8988T (cell line): ENCODE measurements around the gene SLC25A38.

Experiments
- DNase-seq: peaks from one replicate; pipeline ENCODE4 v3.0.0; 2011

SLC25A38 gene

DNA sequence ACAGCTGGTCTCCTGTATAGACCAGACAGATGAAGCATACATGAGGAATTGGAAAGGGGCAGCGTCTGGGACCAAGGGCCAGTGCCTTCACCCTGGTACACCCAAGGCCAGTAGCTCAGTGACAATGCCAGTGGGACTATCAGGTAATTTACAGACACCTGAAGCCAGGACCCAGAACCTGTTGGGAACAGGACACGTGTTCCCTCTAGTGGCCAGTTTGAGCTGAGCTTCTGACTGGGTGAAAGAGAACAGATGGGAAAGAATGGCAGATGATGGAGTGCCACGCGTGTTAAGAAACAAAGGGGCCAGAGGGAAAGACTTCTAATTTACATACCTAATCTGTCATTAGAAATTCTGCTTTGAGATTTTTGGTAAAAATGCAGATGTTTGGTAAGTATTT is 5.1 kb upstream of the SLC25A38 start:
- DNase-seq: peak; percentile 45

DNA sequence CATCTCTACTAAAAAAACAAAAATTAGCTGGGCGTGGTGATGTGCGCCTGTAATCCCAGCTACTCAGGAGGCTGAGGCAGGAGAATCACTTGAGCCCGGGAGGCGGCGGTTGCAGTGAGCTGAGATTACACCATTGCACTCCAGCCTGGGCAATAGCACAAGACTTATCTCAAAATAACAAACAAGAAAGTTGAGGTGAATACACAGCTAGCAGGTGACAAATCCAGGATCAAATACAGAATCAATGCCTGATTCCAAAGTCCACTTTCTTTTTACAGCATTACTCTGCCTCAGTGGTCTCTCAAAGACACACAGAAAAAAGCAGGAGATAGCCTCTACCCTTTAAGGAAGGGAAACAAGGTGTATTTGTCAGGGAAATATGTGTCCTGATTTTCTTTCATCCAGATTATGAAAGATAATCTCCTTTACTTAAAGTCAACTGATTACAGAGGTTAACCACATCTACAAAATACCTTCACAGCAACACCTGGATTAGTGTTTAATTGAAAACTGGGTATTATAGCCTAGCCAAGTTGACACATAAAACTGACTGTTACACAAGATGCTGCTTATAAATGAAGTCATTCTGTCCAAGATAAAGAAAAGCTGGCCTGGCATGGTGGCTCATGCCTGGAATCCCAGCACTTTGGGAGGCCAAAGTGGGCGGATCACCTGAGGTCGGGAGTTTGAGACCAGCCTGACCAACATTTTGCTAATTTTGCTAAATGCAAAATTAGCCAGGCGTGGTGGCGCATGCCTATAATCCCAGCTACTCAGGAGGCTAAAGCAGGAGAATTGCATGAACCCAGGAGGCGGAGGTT is 4.0 kb upstream of the SLC25A38 start:
- DNase-seq: no peak

DNA sequence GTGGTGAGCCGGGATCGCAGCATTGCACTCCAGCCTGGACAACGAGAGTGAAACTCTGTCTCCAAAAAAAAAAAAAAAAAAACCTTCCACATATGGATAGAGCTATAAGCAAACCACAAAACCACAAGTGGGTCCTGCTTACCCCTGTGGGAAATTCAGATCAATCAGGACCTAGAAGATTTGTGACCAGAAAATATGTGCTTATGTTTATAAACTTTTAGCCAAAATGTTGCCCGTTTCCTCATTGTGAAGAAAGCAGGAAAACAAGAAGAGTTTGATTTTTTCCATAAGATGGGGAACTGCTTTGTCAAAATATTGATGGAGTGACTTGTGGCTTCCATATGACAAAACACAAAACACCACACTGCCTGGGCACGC is 3.4 kb upstream of the SLC25A38 start:
- DNase-seq: no peak

DNA sequence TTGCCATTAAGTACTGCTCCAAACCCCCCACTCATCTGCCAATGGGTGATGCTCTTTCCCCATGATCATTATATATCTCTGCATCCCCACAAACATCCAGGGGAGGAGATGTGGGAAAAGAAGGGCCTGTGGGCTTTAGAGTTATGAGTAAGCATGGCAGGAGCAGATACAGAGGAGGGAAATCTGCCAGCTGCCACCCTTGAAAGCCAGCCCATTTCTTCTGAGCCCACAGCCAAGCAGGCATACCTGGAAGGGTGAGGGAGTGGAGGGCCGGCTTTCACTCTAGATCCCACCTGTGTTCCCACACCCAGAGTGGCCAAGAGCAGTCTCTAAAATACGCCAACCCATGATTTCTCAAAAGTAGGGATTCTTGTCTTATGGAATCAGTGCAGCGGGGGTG is 1.7 kb upstream of the SLC25A38 start:
- no peak for DNase-seq

DNA sequence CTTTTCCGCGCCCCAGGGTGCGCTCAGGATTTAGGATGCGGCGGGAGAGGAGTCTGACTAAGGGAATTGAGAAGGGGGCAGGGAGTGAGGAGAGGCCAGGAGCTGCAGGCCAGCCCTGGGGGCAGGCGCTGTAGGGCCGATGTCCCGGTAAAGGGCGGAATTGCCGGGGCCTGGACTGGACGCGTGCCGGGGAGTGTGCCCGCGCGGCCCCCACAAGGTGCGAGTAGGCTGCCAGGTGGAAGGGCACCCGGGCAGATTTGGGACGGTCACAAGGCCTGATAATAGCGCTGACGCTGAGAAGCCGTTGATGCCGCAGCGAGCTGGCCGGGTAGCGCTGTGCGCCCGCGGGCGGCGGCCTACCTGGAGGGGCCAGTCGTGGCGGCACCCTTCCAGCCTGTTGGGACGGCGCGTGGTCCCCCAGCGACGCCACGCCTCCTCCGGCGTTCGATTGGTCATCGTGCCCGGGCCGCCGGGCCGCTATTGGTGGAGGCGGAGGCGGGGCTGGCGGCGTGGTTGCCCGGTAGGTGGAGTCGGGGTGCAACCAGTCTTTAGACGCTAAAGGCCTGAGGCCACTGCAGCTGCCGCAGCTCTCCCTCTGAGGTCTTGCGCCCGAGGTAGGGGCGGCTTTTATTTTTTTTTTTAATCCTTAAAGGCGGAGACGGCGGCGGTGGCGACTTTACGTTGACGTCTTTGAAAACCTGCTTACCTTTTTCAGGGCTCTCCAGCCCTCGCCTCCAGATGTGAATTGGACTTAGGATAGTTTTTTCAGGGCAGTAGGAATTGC is 903 bp downstream of the SLC25A38 start:
- peak; percentile 97 for DNase-seq

DNA sequence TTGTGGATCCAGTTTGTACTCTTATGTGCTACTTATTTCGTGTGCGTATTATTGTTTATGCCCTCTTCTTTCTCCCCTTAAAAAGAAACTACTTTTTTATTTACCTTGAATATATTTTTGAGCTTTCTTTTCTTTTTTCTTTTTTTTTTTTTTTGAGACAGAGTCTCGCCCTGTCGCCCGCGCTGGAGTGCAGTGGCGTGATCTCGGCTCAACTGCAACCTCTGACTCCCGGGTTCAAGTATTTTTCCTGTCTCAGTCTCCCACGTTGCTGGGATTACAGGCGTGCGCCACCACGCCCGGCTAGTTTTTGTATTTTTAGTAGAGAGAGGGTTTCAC is 1.5 kb downstream of the SLC25A38 start:
- no peak for DNase-seq

DNA sequence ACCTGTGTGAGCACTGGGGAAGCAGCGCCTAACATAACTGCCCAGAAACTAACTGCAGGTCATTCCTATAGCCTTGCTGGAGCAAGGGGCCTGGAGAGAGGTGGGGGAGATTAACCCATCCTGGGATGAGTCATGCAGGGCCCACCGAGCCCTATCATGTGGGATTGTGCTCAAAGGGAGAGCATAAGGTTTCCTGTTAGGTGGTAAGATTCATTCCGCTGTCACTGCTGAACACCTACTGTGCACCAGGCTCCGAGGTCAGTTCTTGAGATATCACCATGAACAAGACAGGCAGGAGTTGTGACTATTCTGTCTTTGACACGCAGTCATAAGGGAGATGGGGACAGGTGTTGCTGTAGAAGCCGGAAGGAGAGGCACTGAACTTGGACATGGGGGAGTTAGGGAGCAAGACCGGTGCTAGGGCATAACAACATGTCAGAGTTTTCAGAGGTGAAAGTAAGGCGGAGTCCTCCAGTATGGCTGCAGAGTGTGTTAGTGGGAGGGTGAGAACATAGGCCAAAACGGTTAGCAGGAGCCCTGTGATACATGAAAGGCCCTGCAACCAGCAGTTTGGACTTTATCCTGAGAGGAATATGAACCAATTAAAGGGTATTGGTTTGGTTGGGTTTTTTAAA is 2.4 kb downstream of the SLC25A38 start:
- DNase-seq: no peak

DNA sequence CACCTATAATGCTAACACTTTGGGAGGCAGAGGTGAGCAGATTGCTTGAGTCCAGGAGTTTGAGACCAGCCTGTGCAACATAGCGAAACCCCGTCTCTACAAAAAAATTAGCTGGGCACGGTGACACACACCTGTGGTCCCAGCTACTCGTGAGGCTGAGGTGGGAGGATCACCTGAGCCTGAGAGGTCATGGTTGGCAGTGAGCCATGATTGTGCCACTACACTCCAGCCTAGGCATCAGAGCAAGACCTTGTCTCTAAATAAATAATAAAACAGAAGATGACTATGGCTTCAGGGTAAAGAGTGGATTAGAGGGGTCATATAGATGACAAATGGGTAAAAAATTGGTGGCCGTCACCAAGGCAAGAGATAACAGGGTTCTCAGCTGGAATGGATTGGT is 3.1 kb downstream of the SLC25A38 start:
- no peak for DNase-seq

DNA sequence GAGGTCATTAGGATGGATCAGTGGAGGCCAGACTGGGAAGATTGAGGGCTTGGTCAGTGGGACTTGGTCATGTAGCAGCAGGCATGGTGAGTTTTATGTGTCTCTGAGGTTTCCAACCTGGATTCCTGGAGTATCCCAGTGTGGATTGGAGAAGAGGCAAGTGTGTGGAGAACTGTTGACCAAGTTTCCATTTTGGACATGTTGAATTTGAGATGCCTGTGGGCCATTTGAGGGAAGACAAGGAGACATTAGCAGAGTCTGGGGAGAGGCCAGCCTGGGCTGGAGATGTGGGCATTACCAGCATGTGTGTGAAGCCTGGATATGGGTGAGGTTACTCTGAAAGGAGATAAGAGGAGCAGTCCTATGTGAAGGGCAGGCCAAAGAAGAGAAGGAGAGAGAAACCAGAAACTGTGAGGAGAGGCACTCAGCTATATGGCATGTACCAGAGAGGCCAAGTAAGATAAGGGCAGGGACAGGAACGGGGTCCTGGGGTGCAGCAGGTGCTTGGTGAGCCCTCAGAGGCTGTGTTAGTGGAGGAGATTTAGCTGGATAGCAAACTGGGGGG is 4.3 kb downstream of the SLC25A38 start:
- no peak for DNase-seq

DNA sequence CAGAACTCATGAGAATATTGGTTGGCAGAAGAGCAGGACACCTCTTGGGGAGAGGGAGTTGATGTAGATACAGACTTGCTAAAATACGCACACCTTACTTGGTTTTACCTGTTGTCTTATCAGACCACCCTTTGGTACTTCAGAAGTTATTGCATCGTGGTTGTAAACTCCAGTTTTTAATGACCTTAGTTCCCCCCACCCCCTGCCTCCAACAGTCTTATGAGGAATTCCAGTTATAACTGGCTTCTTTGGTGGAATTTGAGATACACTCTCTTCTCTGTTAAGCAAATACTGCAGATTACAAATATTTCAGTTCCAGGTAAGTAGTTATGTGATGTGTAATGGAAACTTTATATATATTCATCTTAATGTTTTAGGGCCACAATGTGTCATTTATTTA is 5.0 kb downstream of the SLC25A38 start:
- DNase-seq: no peak

DNA sequence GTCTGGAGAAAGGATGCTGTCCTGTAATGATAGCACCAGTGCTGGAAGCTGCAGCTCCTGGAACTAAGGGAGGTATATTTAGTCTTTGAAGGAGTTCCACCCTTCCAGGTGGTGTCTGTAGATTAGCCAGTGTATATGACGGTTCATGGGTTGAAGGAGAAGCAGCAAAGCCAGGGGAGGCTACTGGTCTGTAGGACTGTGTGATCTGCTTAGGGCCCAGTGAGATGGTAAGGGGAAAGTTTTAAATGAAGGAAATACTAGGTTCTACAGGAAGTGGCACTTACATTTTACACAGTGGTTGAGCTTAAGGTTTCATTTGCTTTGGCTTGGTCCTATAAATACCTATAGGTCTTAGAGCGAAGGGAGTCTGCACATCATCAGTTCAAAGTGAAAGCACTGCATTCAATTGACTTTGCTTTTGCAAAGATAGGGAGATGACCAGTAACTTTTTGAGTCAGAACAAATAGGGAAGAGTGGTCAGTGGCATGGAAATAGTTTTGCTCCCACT is 5.6 kb downstream of the SLC25A38 start:
- DNase-seq: no peak

DNA sequence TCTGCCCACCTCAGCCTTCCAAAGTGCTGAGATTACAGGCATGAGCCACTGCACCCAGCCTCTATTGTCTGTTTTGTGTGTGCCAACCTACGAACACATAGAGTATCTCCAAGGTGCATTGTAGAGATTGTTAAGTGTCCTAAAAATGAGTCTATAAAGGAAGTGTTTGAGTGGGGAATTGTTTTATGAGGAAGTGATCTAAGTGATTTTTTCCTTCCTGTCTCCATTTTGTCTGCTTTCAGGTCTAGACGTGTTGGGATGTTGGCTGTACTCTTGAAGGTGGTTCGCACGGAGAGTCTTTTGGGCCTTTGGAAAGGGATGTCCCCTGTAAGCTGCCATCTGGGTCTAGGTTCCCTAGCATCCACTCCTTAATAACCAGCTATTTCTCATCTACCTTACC is 7.0 kb downstream of the SLC25A38 start:
- no peak for DNase-seq

DNA sequence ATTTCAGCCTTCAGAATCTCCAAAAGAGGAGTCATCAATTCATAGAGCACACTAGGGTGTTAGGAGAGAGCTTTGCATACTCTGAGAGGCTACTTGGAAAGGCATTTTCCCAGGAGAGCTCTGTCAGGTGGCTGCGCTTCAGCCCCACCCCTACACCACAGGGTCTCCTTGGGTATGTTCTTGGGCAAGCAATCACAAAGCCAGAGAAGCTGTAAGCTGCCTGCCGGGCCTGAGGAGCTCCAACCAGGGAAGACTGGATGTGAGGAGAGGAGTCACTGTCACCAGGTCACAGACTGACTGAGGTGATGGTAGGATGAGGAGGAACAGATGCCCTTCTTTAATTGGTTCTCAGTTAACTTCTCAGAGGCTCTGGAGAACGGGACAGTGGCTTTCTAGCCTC is 13.5 kb downstream of the SLC25A38 start:
- no peak for DNase-seq

DNA sequence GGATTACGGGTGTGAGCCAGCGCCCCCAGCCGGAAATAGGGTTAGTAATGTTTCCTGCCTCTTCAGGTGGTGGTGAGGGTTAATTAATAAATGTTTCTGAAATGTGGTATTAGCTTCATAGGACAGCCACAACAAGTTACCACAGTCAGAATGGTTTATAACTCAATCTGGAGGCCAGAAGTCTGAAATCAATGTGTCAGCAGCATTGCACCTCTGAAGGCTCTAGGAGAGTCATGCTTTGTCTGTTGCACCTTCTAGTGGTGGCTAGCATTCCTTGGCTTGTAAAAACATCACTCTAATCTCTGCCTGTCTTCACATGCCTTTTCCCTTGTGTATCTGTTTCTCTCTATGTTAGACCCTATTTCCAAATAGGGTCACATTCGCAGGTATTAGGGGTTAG is 15.5 kb downstream of the SLC25A38 start:
- no peak for DNase-seq

DNA sequence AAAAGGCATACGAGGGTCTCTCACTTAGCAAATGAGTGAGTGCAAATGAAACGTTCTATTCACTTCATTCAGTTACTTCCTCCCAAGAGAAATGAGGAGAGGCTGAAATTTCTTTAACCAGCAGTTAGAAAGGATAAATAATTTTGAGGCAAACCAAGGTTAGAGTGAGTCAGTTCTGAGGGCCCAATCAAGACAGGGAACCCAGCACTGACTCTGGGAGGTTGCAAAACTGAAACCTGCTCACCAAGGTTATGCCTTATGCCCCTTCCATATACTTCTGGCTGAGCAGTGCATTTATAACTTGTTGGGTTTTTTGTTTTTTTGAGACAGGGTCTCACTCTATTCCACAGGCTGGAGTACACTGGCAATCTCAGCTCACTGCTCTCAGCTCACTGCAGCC is 18.8 kb downstream of the SLC25A38 start:
- DNase-seq: no peak

DNA sequence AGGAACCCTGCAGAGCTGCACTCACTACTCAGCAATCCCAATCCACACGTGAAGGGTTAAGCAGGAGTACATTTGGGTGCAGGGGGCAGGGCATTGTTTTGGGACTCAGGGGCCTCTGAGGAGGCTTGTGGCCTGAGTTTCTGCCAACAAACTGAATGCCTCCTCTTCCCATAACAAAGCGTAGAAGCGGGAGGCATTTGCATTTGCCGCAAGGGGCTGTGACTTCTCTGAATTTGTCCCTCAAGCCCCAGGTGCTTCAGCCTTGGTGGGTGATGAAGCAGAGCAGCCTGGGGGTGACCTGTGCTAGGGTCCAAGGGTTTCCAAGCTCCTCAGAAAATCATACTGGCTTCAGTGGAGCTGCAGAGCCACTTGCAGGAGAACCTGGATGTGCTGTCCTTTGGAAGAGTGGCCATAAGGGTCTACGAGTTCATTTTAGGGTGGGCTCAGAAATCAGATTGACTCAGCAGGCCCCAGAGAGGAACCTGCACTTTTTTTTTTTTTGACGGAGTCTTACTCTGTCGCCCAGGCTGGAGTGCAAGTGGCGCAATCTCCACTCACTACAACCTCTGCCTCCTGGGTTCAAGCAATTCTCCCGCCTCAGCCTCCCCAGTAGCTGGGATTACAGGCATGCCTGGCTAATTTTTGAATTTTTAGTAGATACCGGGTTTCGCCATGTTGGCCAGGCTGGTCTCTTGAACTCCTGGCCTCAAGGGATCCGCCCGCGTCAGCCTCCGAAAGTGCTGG is 21.9 kb downstream of the SLC25A38 start:
- no peak for DNase-seq

DNA sequence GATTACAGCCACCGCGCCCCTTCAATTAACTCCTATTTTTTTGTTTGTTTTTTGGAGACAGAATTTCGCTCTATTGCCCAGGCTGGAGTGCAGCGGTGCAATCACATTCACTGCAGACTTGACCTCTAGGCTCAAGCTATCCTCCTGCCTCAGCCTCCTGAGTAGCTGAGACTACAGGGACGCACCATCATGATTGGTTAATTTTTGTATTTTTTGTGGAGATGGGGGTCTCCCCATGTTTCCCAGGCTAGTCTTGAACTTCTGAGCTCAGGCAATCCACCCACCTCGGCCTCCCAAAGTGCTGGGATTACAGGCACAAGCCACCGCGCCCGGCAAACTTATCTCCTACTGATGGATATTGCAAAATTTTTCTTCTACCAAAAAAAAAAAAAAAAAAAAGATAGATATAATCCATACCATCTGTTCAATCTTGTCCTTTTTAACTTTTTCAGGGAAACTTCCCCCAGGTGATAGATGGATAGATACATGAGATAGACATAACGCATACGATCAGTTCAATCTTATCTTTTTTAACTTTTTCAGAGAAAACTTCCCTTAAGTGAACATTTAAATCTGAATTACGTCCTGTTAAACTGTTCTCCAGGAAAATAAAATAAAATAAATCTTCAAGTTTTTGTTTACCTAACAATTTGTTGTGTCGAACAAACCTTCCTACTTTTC is 22.7 kb downstream of the SLC25A38 start:
- no peak for DNase-seq

DNA sequence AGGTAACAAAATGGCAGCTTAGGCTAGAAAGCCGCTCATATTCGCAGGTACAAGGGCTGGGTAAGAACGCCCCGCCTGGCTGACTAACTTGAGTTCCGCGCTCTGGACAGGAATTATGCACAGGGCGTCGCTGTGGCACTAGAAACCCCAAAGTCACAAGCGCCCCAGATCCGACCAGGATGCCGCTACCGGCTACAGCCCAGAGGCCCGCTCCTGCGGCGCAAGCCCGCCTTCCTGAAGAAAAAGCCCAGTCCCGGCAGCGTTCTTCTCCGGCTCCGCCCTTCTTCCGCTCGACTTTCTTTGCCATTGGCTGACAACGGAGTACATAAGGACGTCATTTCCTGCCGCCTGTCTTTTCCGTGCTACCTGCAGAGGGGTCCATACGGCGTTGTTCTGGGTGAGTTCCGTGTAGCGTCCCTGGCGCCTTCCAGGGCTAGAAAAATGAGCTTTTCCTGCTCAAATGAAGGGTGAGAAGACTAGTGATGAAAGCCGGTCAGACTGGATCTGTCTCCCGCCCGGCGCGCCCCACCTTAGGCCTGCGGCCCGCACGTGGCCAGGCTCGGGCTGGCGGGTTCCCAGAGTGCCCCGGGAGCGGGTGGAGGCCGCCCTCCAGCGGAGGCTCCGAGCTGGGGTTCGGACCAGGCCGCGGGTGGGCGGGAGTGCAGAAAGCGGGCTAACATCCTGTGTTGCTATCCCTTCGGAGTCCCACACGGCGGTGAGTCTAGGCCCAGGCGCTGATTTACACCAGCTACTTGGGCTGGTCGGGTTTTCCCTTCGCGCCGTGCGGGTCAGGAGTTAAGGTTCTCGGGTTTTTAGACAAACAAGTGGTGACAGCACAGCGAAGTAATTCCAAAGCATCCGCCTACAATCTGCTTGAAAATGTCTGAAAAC is 23.4 kb downstream of the SLC25A38 start, which contains the start of gene RPSA:
Gene RPSA (plus strand): TSS at position 353 of the 891 bp plus-strand sequence. CDS start 934 bp downstream, outside the sequence.
- DNase-seq: peak; percentile 86

DNA sequence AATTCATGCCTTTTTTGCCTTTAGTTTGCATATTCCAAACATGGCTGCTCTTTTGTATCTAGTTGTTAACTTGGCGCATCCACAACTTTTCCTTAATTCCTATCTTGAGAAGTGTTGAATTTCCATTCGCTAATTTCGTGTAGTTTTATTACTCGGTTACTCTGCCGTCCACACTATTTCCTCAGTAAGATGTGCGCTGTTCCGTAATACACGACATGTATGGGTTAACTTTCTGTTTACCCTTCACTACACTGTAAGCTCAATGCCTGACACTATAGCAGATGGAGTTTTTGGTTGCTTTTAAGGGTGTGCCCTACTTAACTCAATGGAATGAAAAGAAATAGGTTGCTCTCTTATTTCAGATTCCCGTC is 24.1 kb downstream of the SLC25A38 start:
- DNase-seq: no peak

DNA sequence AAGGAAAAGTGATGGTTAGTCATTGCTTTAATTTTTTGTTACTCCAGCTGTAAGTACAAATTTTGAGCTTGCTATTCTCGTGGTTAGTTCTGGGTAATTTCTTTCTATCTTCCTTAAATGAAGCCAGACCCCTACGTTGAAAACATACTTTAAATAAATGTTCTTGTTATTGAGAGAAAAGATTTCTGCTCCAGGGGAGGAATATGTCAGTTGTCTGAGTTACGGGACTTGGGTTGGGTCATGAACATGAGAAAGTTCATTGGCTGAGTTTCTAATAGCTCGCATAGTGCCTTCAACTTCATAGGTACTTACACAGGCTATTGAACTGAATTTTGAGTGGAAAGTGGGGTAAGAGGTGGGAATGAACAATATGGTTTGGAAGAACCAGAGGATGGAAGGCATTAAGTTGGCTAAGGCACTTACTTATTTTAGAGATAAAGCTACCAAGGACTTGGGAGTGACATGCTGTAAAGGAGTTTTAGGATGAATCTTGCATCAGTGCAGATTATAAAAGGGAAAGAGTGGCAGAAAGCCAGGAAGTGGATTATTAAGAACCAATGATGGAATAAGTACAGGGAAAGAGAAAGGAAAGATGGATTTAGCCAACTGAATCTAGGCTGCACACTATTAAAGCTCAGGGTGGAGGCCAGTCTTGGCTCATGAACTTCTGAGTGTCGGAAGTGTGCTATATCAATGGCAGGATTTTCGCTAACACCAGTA is 24.8 kb downstream of the SLC25A38 start:
- DNase-seq: no peak
